ENCODE data around the gene NTRK3.

The NTRK3 gene

GRCh38 chr15:88230823-88231222 is 25.7 kb downstream of the NTRK3 start:
- no peak for DNase-seq (ENCODE audit: low spot score)

- DNase-seq (ENCODE audit: low spot score), result no peak
These were observed 31.1 kb downstream of the NTRK3 start for GRCh38 chr15:88225461-88225860.

GRCh38 chr15:88223084-88223483 is 33.5 kb downstream of the NTRK3 start:
- DNase-seq (ENCODE audit: low spot score), result no peak

- no peak for DNase-seq (ENCODE audit: low spot score)
These were observed 34.7 kb downstream of the NTRK3 start for GRCh38 chr15:88221836-88222235.

DNA sequence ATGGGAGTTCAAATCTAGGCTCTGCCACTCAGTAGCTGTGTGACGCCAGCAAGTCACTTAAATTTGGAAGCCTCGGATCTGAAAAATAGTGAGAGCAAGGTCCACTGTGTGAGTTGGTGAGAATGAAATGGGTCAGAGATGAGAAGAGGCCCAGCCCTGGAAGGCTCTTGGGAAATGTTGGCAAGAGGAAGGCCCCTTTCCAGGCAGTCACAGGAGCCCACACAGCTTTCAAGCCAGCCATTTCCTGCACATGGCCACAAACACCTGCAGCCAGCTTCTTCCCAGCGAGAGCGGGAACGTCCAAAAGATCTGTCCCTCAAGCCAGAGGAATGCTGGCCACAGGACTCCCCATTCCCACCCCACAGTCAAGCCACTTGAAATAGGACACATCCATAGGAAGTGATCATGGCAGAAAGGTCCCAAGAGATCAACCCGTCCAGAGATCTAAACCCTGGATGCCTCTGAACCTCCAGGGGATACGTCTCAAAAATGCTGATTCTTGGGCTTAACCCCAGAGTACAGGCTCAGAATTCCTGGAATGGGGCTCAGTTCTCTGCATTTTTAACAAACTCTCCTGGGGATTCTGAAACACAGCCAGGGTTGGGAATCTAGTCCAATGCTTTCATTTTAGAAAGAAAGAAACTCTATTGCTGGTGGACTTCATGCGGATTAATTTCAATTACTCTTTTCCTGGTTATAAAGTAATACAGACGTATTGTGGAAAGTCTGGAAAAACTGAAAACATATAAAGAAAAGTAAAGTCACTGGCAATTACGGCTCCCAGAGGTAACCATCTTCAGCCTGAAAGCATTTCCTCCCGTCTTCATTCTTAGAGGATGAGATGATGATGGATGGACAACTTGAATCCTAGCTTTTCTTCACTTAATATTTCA is 35.9 kb downstream of the NTRK3 start:
- DNase-seq (ENCODE audit: low spot score), result no peak

- no peak for DNase-seq (ENCODE audit: low spot score)
These were observed 36.9 kb downstream of the NTRK3 start for GRCh38 chr15:88219623-88220022.

DNA sequence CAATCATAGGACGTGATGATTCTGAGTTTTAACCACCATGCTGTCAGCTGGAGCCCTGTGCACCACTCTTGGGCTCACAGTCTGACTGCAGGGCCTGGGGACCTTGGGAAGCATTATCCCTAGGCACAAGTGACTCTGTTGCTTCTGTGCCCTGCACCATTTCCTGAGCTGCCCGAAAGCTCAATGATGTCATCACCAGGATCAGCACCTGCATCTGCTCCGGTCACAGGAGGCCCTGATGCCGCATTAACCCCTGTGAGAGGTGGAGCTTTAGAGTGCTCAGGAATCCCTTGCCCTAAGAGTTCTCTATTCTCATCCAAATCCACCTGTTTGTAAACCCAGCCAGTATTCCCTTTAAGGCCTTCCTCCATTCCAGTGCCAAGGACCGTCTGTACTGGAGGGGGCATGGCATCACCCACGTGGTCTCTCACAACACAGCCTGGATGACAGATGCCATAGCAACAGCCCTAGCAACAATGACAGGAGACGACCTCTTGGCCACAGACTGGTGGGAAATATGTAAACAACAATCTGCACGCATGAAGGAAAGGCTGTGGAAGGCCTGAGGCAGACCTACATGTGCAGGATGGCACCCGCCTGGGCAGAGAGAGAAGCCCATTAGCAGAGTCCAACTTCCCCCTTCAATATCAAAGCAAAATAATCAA is 37.9 kb downstream of the NTRK3 start:
- peak; percentile 71 for DNase-seq (ENCODE audit: low spot score)

- peak; percentile 65 for DNase-seq (ENCODE audit: low spot score)
These were observed 41.4 kb downstream of the NTRK3 start for GRCh38 chr15:88215066-88215648.

DNA sequence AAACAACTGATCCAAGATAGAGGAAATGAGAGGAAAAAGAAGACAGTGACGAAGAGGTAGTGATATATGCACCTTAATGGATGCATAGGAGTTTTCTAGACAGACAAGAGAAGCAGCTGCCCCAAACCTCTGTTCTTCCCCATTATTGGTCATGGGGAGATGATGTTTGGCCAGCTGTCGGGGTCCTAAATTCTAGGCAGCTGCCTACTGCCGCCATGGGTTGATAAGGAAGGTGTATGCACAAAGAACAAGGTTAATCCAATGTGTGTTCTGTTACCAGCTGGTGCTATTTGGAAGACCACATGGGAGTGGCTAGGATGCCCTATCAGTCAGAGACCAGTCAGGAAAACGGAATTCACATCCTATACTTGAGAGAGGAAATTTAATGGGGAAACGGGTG is 47.4 kb downstream of the NTRK3 start:
- no peak for DNase-seq (ENCODE audit: low spot score)

- DNase-seq (ENCODE audit: low spot score), result peak; percentile 43
These were observed 48.1 kb downstream of the NTRK3 start for GRCh38 chr15:88208396-88208795.

GRCh38 chr15:88207565-88207964 is 49.0 kb downstream of the NTRK3 start:
- DNase-seq (ENCODE audit: low spot score), result no peak

- no peak for DNase-seq (ENCODE audit: low spot score)
These were observed 52.0 kb downstream of the NTRK3 start for GRCh38 chr15:88204584-88204983.

DNA sequence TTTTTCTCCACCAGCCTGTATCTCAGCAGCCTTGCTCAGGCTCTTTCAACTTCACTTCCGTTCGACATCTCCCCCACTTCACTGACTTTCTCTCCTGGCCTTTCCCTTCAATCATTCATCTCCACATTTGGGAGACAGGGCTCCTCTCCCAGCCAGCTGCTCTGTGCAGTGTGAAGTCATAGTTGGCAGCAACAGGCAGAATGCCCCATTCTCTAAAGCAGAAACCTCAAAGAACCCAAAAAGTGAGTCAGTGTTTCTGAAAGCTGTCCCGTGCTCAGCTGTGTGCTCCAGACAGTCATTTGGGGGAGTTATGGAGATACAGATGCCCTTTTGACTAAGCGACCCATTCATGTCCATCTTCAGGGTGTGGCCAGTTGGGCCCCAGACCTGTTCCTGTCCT is 54.3 kb downstream of the NTRK3 start:
- DNase-seq (ENCODE audit: low spot score), result peak; percentile 41

DNA sequence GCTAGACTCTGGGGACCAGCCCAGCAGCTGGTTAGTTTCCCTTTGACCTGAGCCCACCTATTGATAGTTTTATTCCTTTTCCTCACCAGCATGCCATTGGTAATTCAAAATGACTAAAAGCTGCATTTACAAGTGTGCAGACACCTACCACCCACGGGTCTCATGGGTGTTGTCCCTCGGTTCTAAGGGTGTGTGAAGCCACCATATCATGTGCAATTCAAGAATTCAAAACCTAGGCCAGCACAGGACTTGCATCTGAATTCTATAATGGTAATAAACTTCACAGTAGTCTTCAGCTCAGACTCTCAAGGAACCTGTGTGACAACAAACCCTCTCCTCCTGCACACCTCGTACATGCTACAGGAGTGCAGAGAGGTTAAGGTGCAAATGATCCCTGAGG is 55.3 kb downstream of the NTRK3 start:
- DNase-seq (ENCODE audit: low spot score), result no peak

DNA sequence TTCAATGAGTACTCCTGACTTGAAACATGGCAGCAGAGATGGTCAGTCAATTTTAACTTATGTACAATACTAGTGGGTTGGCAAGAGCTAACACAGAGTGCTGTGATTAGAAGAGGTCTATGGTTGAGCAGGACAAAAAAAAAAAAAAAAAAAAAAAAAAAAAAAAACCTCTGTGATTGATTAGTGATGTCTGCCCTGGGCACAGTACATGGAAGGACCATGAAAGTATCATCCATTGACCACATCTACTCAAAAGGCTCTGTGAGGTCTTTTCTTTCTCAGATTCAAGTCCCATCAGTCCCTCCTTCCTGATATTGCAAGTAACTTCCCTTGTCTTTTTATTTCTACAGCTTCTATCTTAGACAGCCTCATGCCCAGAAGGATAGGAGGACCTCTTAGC is 59.6 kb downstream of the NTRK3 start:
- DNase-seq (ENCODE audit: low spot score), result no peak

GRCh38 chr15:88194162-88194561 is 62.4 kb downstream of the NTRK3 start:
- DNase-seq (ENCODE audit: low spot score), result no peak

DNA sequence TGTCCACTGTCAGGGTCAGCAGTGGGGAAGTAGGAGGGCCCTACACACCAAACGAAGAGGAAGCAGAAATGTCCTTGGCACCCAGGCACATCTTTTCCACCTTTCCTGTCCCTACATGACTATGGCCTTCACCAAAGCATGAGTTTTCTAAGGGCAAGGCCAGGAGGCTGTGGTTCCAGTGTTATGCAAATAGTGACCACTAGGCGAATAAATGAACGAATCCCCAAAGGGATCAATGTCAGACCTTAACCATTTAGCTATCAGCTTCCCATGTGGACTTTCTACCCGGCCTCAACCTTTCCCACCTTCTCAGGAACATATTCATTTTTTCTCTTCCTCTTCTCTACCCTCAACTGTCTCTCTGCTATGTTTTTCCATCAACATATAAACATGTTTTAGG is 63.1 kb downstream of the NTRK3 start:
- DNase-seq (ENCODE audit: low spot score), result no peak

DNA sequence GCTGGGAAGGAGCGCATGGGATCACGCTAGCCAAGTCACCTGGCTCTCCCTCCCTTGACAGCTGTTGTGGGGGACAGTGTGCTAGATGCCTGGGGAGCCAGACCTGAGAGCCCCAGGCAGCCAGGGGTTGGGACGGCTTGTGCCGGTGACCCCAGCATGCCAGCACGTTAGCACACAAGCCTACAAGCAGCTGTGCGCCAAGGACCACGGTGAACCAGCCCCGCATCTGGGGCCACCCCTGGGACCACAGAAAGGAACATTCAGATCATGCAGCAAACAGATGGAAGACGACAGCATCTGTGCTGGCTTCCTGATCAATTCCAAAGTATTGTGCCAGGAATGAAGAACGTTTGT is 64.8 kb downstream of the NTRK3 start:
- DNase-seq (ENCODE audit: low spot score), result no peak

DNA sequence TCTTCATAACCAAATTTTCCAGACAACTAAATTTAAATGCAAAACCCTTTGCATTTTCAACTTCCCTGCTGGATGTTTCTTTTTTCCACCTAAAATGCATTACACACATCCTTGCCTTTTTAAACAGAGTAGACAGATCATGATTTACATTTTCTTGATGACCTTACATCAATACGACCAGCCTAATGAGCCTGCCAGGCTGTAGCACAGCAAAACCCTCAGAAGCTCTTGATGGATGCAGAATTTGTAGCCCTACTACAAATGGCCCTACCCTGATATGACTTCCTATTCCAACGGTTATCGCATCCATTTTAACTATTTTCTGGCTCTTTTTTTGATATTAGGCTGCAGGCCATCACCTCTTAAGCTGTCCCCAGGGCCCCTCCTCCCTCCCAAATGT is 66.3 kb downstream of the NTRK3 start:
- DNase-seq (ENCODE audit: low spot score), result no peak

DNA sequence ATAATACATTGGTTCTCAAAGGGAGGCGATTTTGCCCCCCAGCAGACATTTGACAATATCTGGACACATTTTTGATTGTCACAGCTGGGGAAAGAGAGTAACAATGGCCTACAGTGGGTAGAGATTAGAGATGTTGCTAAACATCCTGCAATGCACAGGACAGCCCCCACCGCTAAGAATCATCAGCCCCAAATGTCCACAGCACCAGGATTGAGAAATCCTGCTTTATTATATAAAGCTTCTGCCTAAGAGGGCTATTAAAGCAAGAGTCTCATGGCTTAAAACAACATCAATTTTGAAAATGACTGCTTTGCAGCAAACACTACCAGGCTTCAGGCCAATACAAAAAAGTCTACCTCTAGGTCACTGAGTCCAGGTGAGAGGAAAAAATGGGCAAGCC is 68.2 kb downstream of the NTRK3 start:
- DNase-seq (ENCODE audit: low spot score), result no peak

DNA sequence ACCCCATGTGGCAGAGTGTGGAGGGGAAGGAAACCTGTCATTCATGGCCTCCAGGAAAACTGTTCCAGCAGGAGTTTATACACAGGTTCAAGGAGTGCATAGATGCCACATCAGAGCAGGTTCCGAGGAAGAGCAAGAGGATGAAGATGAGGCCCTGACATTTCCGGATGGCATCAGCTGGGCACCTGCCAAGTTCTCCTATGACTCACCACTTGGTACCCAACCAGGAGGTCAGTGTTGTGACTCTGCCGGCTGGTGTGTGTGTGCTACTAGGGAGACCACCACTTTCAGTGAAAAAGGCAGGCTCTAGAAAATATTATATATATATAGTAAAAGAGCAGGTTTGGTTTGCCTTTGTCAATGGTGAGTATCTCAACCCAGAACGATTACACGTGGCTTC is 69.3 kb downstream of the NTRK3 start:
- DNase-seq (ENCODE audit: low spot score), result peak; percentile 24

GRCh38 chr15:88185584-88185983 is 71.0 kb downstream of the NTRK3 start:
- DNase-seq (ENCODE audit: low spot score), result no peak

DNA sequence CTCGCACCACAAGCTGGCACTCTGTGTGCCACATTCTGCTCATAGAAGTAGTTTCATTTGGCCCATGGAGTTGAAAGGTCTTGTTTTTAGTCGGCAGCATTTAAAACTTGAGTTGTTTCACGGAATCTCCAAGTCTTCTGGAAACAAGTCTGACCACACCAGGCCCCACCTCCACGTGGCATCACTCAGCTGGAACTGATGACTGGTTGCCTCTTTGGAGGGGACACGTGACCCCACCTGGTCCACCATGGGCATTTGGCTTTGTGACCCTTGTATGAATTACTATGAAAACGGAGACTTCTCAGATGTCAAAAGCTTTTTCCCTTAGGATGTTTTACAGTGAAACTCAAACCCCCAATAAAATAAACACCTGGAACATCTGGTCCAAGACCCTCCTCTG is 74.9 kb downstream of the NTRK3 start:
- no peak for DNase-seq (ENCODE audit: low spot score)

All from Ammon's horn (tissue), 1 donor.